ENCODE results near the gene RC3H2. TPM values are rescaled to one million over a fixed set of nuclear protein-coding genes. Genes with fewer than 3 reads are reported as not detected.

Gene RC3H2
- total RNA-seq, 2 donors from 2014 or later: 34.4 to 44.9 TPM

DNA sequence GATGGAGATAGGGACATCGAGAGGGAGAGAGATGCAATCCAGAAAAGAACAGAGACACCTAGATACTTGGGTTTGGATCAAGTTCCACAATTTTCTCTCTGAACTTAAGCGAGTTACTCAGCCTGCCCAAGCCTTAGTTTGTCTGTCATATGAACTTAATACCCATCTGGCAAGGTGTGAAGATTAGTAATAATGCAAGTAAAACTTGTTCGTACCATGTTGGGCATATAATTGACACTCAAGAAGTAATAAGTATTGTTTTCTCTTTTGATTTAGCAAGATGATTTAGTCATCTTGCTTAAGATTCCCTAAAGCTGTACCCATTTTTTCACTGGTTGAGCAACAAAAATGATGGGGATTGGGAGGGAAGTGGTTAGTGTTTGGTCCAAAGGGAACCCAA is 43.2 kb upstream of the RC3H2 start:
- Histone ChIP-seq H3K27me3 (no peaks in the 10 kb centered on the region), H3K4me1 (peaks cover 4% of the 10 kb centered on the region), H3K4me3 (no peak overlapping the region), H3K9ac (ENCODE audit: low read depth in 2 of 2, low read length in 2 of 2) (peak overlapping the region in 1 of 2 donors; percentile 36), H3K27ac (peak overlapping the region; percentile 67), H3K36me3 (no peaks in the 10 kb centered on the region), H3K9me3 (no peaks in the 10 kb centered on the region)
- DNase-seq: no peak
- TF ChIP-seq, protein P1, sequence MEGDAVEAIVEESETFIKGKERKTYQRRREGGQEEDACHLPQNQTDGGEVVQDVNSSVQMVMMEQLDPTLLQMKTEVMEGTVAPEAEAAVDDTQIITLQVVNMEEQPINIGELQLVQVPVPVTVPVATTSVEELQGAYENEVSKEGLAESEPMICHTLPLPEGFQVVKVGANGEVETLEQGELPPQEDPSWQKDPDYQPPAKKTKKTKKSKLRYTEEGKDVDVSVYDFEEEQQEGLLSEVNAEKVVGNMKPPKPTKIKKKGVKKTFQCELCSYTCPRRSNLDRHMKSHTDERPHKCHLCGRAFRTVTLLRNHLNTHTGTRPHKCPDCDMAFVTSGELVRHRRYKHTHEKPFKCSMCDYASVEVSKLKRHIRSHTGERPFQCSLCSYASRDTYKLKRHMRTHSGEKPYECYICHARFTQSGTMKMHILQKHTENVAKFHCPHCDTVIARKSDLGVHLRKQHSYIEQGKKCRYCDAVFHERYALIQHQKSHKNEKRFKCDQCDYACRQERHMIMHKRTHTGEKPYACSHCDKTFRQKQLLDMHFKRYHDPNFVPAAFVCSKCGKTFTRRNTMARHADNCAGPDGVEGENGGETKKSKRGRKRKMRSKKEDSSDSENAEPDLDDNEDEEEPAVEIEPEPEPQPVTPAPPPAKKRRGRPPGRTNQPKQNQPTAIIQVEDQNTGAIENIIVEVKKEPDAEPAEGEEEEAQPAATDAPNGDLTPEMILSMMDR (IDR thresholded peaks at IDR 0.05): no peak
- intact Hi-C loops (cut with DNase I): no loop called here

DNA sequence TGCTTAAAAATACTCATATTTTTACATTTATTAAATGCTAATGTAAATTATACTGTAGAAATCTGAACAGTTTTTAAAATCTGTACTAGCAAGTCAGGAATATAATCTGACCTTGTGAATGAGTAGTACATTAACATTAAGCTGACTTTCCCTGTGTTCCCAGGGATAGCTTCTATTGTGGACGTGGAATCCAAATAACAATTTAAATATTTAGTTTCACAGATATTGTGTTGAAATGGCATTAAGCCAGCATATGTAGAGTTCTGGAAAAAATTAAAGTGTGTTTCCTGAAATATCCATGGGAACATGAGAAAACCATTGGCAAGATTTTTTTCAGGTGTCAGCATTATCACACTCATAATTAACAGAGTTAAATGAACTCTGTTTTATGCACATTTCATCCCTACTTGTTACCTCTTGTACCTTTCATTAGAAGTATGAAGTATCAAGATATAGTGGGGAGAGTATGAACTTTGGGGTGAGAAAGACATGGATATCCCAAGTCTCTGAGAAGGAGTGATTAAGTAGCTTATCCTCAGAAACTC is 41.4 kb upstream of the RC3H2 start:
- no peak overlapping the region for H3K27ac ChIP-seq
- no peaks in the 10 kb centered on the region for H3K36me3 ChIP-seq
- H3K4me1 ChIP-seq: peaks cover 4% of the 10 kb centered on the region
- TF ChIP-seq, protein P1 (IDR thresholded peaks at IDR 0.05): no peak
- no peak for DNase-seq
- no peaks in the 10 kb centered on the region for H3K27me3 ChIP-seq
- H3K9me3 ChIP-seq: no peaks in the 10 kb centered on the region
- H3K9ac ChIP-seq (ENCODE audit: low read depth in 2 of 2, low read length in 2 of 2): no peak overlapping the region
- H3K4me3 ChIP-seq: no peak overlapping the region
- intact Hi-C loops (cut with DNase I): no loop called here

DNA sequence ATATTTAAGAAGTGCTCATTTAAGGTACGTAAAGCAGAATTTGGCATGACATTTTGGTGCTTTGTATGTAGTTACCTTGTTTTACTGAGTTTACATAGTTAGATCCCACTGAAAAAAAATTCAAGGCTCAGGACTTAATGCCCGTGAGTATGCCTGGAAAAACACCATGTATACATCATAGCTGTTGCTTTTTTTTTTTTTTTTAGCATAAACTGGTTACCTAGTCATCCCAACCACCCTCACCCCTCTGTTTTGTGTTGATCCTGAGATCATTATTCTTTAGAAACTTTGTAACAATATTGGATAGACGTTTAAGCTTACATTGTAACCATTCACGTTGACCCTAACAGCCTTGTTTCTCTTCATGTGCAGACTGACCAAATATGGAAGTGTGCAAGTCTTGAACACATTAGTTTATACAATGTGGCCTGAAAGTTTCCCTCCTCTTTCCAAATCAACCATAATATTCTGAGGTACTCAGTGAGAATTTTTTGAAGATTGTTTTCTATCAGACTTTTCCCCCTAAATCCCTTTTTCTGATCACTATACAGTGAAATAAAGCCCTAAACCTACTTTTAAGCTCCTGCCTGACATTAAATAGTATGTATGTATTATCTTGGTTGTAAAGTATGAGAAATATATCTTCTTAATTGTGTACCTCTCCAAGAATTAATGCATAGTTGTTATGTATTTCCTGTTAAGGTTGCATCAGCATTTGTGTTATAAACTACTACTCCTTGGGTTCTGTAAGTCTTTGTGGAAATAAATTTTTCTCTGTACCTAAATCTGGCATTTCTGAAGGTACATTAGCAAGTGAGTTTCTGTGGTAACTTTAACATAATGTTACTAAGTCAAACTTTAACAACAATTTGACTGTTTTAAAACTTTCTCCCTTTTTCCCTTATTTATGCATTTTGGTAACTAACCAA is 40.1 kb upstream of the RC3H2 start:
- no peak for DNase-seq
- no peaks in the 10 kb centered on the region for H3K27me3 ChIP-seq
- H3K9ac ChIP-seq (ENCODE audit: low read depth in 2 of 2, low read length in 2 of 2): no peak overlapping the region
- TF ChIP-seq, protein P1 (IDR thresholded peaks at IDR 0.05): no peak
- intact Hi-C loops (cut with DNase I): no loop called here
- H3K36me3 ChIP-seq: no peaks in the 10 kb centered on the region
- peaks cover 4% of the 10 kb centered on the region for H3K4me1 ChIP-seq
- H3K27ac ChIP-seq: no peak overlapping the region
- H3K4me3 ChIP-seq: no peak overlapping the region
- no peaks in the 10 kb centered on the region for H3K9me3 ChIP-seq

DNA sequence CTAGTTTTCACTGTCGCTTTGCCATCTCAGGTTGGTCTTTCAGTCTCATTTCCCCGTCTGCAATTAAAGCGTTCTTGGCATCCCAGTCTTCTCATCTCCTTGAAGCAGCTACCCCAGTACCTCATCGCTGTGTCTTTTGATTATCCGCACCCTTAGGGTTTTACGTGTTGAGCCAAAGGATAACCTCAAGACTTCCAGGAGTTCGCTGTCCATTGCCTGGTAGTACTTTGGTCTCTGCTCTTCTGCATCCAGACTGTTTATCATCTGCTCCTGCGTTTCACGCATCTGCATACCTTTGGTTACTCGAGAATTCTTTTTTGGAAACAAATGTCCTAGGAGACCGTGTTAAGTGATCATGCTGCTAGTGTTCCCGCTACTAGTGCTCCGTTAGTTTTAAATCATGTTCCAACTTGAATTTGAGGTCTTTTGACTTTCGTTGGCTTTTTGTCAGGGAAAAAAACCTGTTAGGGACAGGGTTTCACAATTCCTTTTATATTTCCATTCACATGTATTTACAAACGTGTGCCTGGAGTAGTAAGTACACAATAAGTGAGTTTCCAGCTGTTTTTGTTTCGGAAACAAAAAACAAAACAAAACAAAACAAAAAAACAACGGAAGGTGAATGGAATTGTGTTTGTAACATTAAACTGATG is 36.5 kb upstream of the RC3H2 start:
- Histone ChIP-seq H3K9ac (ENCODE audit: low read depth in 2 of 2, low read length in 2 of 2) (peak overlapping the region; percentile 79 to 95), H3K4me1 (no peaks in the 10 kb centered on the region), H3K27me3 (no peaks in the 10 kb centered on the region), H3K4me3 (peak overlapping the region; percentile 83), H3K36me3 (peaks cover 2% of the 10 kb centered on the region), H3K9me3 (no peaks in the 10 kb centered on the region), H3K27ac (peak overlapping the region; percentile 76)
- peak; percentile 51 for DNase-seq
- intact Hi-C loops (cut with DNase I): no loop called here
- TF ChIP-seq, protein P1 (IDR thresholded peaks at IDR 0.05): no peak

DNA sequence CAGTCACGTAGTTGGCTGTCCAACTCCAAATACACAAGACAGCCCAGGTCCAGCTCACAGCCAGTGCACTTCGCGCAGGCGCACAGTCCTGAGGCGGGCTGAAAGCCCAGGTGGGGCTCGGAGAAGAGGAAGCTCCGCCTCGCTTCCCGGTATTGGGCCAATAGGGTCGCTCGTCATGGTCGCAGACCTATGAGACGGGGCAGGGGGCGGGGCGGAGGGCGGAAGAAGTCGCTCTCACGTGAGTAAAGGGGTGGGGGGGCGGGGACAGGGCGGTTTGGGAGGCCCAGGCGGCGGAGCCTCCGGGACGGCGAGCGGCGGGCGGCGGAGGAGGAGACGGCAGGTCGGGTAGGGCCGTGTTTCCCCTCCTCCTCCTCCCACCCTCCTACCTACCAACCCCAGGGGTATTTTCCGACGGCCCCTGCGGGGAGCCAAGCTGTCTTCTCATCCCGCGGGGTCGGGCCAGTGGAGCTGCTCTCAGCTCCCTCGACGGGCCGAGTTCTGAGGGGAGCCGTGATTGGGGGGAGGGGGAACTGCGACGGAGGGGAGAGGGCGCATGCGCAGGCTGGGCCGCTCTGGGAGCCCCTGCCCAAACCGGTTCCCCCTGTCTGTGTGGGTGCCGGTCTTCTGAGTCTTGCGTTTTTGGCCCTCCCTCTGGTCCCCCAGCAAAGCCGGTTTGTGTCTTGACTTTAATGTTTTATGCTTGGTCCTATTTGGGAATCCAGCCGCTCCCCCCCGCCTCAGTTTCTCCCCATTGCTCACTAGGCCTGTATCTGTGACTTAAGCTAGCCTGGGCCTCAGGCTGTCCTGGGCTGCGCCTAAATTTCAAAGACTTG is 35.8 kb upstream of the RC3H2 start, which contains the start of gene RABGAP1:
TSS of gene RABGAP1 (plus strand) at position 272 of the 833 bp plus-strand sequence. CDS start 16,040 bp downstream, outside the sequence.
- peak within 1 kb of the TSS; percentile 79 to 95 for H3K9ac ChIP-seq (ENCODE audit: low read depth in 2 of 2, low read length in 2 of 2)
- peak within 1 kb of the TSS; percentile 76 for H3K27ac ChIP-seq
- peak; percentile 100 for DNase-seq
- no peaks in the 10 kb centered on the region for H3K9me3 ChIP-seq
- intact Hi-C loops (cut with DNase I): no loop called here
- peaks cover 4% of the 10 kb centered on the region for H3K36me3 ChIP-seq
- H3K4me1 ChIP-seq: no peaks in the 10 kb centered on the region
- H3K4me3 ChIP-seq: peak within 1 kb of the TSS; percentile 83
- TF ChIP-seq, protein P1 (IDR thresholded peaks at IDR 0.05): no peak
- H3K27me3 ChIP-seq: no peaks in the 10 kb centered on the region
